Ovary (tissue), 3 donors: ENCODE data around the gene PLCB2.

Source experiments
- CTCF ChIP-seq, 3 donors: fragments of 450-650 bp in 2 of 3; fragments of 200-600 bp in 1 of 3; IDR thresholded peaks; one replicate each; pipeline versions ENCODE4 v1.5.1 to v1.8.0; 2016 to 2022; ENCODE audit warnings: antibody characterized with exemption in 3 of 3, mild to moderate bottlenecking in 1 of 3
- EP300 ChIP-seq: sonication (generic); formaldehyde crosslinking; IDR thresholded peaks from one replicate; pipeline ENCODE4 v1.6.1; 2017; ENCODE audit warnings: antibody characterized with exemption
- donor health status: DM: no; HTN: no; CAD: no.

GRCh38 chr15:40306908-40307307 is 827 bp downstream of the PLCB2 start:
- no peak for TF ChIP-seq CTCF (IDR thresholded peaks at IDR 0.05)
- no peak for TF ChIP-seq EP300
